Measurements from ENCODE around the gene RPS21. TPM values are rescaled to one million over a fixed set of nuclear protein-coding genes. Genes with fewer than 3 reads are reported as not detected.
A peak's percentile ranks its signal among the peaks of the same experiment; 100 is the strongest.

RPS21 gene
- total RNA-seq, 4 donors from 2014 or later = 819 to 3,701 (median 3,102) TPM

- Histone ChIP-seq H3K27ac (peak overlapping the region; percentile 91 to 93 (median 92)), H3K36me3 (peaks cover 6 to 64% (median 19%) of the 10 kb centered on the region in 3 donors), H3K9me3 (no peaks in the 10 kb centered on the region), H3K27me3 (no peaks in the 10 kb centered on the region), H3K4me1 (peaks cover 42 to 62% (median 52%) of the 10 kb centered on the region in 3 donors), H3K4me3 (peak overlapping the region in 1 of 4 donors; percentile 13)
- 60 to 70% methylated on average over 2 to 7 of the region's 23 CpGs for WGBS, 2 donors
- TF ChIP-seq CTCF (IDR thresholded peaks at IDR 0.05) (no peak), POLR2A (IDR thresholded peaks at IDR 0.05) (no peak)
- intact Hi-C loops (cut with DNase I) = no loop called here
- DNase-seq = no peak
These were observed 36.1 kb upstream of the RPS21 start for GRCh38 chr20:62350629-62351422.

GRCh38 chr20:62351469-62352401 is 35.2 kb upstream of the RPS21 start:
- DNase-seq = no peak
- peaks cover 51 to 71% (median 61%) of the 10 kb centered on the region in 3 donors for H3K4me1 ChIP-seq
- H3K9me3 ChIP-seq = no peaks in the 10 kb centered on the region
- H3K4me3 ChIP-seq = no peak overlapping the region
- H3K36me3 ChIP-seq = peaks cover 6 to 55% (median 11%) of the 10 kb centered on the region in 3 donors
- H3K27ac ChIP-seq = peak overlapping the region; percentile 91 to 93 (median 92)
- no peaks in the 10 kb centered on the region for H3K27me3 ChIP-seq
- intact Hi-C loops (cut with DNase I) = no loop called here
- 89% methylated on average over 26 to 32 of the region's 60 CpGs for WGBS, 2 donors
- no peak for TF ChIP-seq CTCF (IDR thresholded peaks at IDR 0.05)
- no peak for TF ChIP-seq POLR2A (IDR thresholded peaks at IDR 0.05)

GRCh38 chr20:62352402-62353288 is 34.3 kb upstream of the RPS21 start:
- WGBS, 2 donors = 58% methylated on average over 16 of the region's 43 CpGs; no CpG with 5 or more reads in 1 of the 2 donors
- no peak for TF ChIP-seq POLR2A (IDR thresholded peaks at IDR 0.05)
- TF ChIP-seq CTCF (IDR thresholded peaks at IDR 0.05) = peak in 4 of 6 experiments; percentile 16 to 41 (median 32)
- Histone ChIP-seq H3K4me1 (peaks cover 60 to 81% (median 70%) of the 10 kb centered on the region in 3 donors), H3K27me3 (no peaks in the 10 kb centered on the region), H3K9me3 (no peaks in the 10 kb centered on the region), H3K36me3 (peaks cover 6 to 46% (median 7%) of the 10 kb centered on the region in 3 donors), H3K27ac (peak overlapping the region; percentile 91 to 93 (median 92)), H3K4me3 (no peak overlapping the region)
- intact Hi-C loops (cut with DNase I) = no loop called here
- no peak for DNase-seq

- intact Hi-C loops (cut with DNase I) = no loop called here
- TF ChIP-seq CTCF (IDR thresholded peaks at IDR 0.05) (no peak), POLR2A (IDR thresholded peaks at IDR 0.05) (no peak)
- WGBS, 2 donors = 60 to 80% methylated on average over 1 to 2 of the region's 16 CpGs
- Histone ChIP-seq H3K4me3 (no peak overlapping the region), H3K27ac (peak overlapping the region; percentile 91 to 93 (median 92)), H3K27me3 (no peaks in the 10 kb centered on the region), H3K36me3 (peaks cover 6 to 37% (median 7%) of the 10 kb centered on the region in 3 donors), H3K9me3 (no peaks in the 10 kb centered on the region), H3K4me1 (peaks cover 68 to 89% (median 79%) of the 10 kb centered on the region in 3 donors)
- no peak for DNase-seq
These were observed 33.4 kb upstream of the RPS21 start for GRCh38 chr20:62353289-62354030.
